Ammon's horn (tissue), 1 donor: ENCODE data around the gene PRR22.

Experiments used
- DNase-seq: peaks from one replicate; pipeline ENCODE4 v3.0.0-alpha.2; 2016; ENCODE audit warnings: low spot score

The PRR22 gene

GRCh38 chr19:5814123-5814851, 29.7 kb upstream of the PRR22 start:
- DNase-seq = no peak

- no peak for DNase-seq
Observed at GRCh38 chr19:5811117-5811516, 26.6 kb upstream of the PRR22 start.

GRCh38 chr19:5809469-5809868, 24.9 kb upstream of the PRR22 start:
- DNase-seq = no peak

GRCh38 chr19:5809053-5809452, 24.5 kb upstream of the PRR22 start:
- DNase-seq = no peak

- no peak for DNase-seq
Observed at GRCh38 chr19:5808120-5808816, 23.7 kb upstream of the PRR22 start.

- DNase-seq = no peak
Observed at GRCh38 chr19:5806905-5807304, 22.4 kb upstream of the PRR22 start.

GRCh38 chr19:5806133-5806489, 21.6 kb upstream of the PRR22 start:
- no peak for DNase-seq

GRCh38 chr19:5805462-5806132, 21.1 kb upstream of the PRR22 start:
- DNase-seq = no peak

GRCh38 chr19:5804516-5805461, 20.2 kb upstream of the PRR22 start, which contains the start of gene NRTN:
Gene NRTN (plus strand): TSS chr19:5805067. CDS start chr19:5824166, 19,099 bp downstream.
- no peak for DNase-seq

GRCh38 chr19:5803752-5804515, 19.4 kb upstream of the PRR22 start:
- peak; percentile 51 for DNase-seq

GRCh38 chr19:5803441-5803751, 18.9 kb upstream of the PRR22 start:
- no peak for DNase-seq

GRCh38 chr19:5801796-5802619, 17.5 kb upstream of the PRR22 start:
- no peak for DNase-seq

GRCh38 chr19:5800361-5801270, 16.1 kb upstream of the PRR22 start:
- DNase-seq = no peak

- no peak for DNase-seq
Observed at GRCh38 chr19:5799247-5800241, 15.0 kb upstream of the PRR22 start.

GRCh38 chr19:5798244-5798643, 13.7 kb upstream of the PRR22 start:
- DNase-seq = no peak

- no peak for DNase-seq
Observed at GRCh38 chr19:5795382-5795919, 10.9 kb upstream of the PRR22 start.

GRCh38 chr19:5793188-5793587, 8.6 kb upstream of the PRR22 start:
- no peak for DNase-seq

- DNase-seq = no peak
Observed at GRCh38 chr19:5792224-5792623, 7.7 kb upstream of the PRR22 start.
